SJCRH30 (cell line): ENCODE results near the gene CUX1. TPM values are rescaled to one million over a fixed set of nuclear protein-coding genes. Genes with fewer than 3 reads are reported as not detected.

Source experiments
- DNase-seq, 2 experiments: peaks; one replicate each; pipeline ENCODE4 v3.0.0-alpha.2; 2015 to 2020
- H3K27ac ChIP-seq: fragments of 250-450 bp; sonication (Bioruptor Pico); 2 replicates; pipeline ENCODE4 v1.5.1; 2020; ENCODE audit warnings: mild to moderate bottlenecking, moderate library complexity
- H3K27me3 ChIP-seq: fragments of 250-450 bp; sonication (Bioruptor Pico); 2 replicates; pipeline ENCODE4 v1.5.1; 2020; ENCODE audit warnings: mild to moderate bottlenecking, moderate library complexity
- H3K36me3 ChIP-seq: fragments of 250-450 bp; sonication (Bioruptor Pico); 2 replicates; pipeline ENCODE4 v1.5.1; 2020; ENCODE audit warnings: mild to moderate bottlenecking, moderate library complexity
- H3K4me1 ChIP-seq: fragments of 250-450 bp; sonication (Bioruptor Pico); 2 replicates; pipeline ENCODE4 v1.5.1; 2020; ENCODE audit warnings: mild to moderate bottlenecking, moderate library complexity
- H3K4me3 ChIP-seq: fragments of 250-450 bp; sonication (Bioruptor Pico); 2 replicates; pipeline ENCODE4 v1.5.1; 2020; ENCODE audit warnings: mild to moderate bottlenecking, moderate library complexity
- H3K9me3 ChIP-seq: fragments of 250-450 bp; sonication (Bioruptor Pico); replicated peaks from 2 replicates; pipeline ENCODE4 v1.5.1; 2020; ENCODE audit warnings: mild to moderate bottlenecking, moderate library complexity
- total RNA-seq: library from RNA; depleted of rRNA; stranded (reverse); fragments of >200 nt; shearing (Covaris generic); gene quantifications from 2 replicates; pipeline ENCODE4 v1.2.3, GENCODE V29; 2014

The CUX1 gene
- total RNA-seq, 1 experiment from 2014 or later: 29.1 TPM

DNA sequence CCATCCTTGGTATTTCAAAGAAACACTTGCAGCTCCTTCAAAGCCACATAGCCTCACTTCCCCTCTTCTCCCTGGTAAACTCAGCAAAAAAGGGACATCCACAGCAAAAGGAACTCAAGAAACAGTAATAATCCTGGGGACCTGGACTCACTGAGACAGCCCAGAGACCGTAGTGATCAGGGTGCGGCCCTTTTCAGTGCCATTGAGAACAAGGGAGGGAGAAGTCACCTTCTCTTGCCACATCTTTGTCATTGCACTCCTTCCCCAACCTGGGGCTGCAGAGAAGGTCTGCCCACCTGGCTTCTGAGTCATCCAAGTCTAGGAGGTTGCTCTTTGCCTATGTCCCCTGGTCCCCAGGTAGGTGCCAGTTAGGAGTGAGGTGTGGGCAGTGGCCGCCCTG, 375.4 kb downstream of the CUX1 start:
- no peak for DNase-seq
- peaks cover 10% of the 10 kb centered on the region for H3K36me3 ChIP-seq
- H3K27me3 ChIP-seq: no peaks in the 10 kb centered on the region
- H3K4me3 ChIP-seq: no peak overlapping the region
- H3K9me3 ChIP-seq: no peaks in the 10 kb centered on the region
- no peaks in the 10 kb centered on the region for H3K4me1 ChIP-seq
- H3K27ac ChIP-seq: no peak overlapping the region

DNA sequence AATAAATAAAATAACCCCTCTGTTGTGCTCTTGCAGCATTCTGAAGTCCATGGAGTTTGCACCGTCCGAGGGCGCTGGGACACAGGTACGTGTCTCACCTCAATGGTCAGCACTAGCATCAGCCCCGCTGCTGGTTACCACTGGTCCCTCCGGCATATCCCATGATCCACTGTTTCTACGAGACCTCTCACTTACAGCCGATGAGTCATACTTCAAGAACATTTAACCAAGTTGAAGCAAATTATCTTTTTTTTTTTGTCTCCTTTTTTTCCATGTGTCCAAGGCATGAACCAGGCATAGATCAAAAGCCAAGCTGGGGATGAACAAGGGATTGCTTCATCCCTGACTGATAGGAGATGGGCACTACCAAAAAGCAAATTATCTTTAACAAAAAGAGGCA, 376.4 kb downstream of the CUX1 start:
- H3K36me3 ChIP-seq: peaks cover 14% of the 10 kb centered on the region

DNA sequence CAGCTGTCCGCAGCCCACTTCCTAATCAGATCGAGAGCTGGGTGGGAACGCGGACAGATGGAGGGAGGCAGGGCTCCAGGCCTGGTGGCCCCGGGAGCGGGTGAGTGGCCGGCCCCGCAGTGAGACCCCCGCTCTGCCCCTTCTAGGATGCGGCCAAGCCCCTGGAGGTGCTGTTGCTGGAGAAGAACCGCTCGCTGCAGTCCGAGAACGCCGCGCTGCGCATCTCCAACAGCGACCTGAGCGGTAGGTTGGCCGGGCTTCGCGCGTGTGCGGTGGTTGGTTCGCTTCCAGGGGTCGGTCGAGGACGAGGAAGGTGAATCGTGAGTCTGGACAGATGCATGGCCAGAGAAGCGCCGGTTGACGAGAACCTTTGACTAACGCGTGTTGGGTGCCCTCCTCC, 377.9 kb downstream of the CUX1 start:
- no peak for DNase-seq
- H3K36me3 ChIP-seq: peaks cover 12% of the 10 kb centered on the region
- H3K4me3 ChIP-seq: no peak overlapping the region
- no peaks in the 10 kb centered on the region for H3K27me3 ChIP-seq
- no peaks in the 10 kb centered on the region for H3K4me1 ChIP-seq
- no peak overlapping the region for H3K27ac ChIP-seq
- no peaks in the 10 kb centered on the region for H3K9me3 ChIP-seq

More for the DNA sequence above, 376.4 kb downstream of the CUX1 start:
- Histone ChIP-seq H3K9me3 (no peaks in the 10 kb centered on the region), H3K4me1 (no peaks in the 10 kb centered on the region), H3K27ac (no peak overlapping the region), H3K4me3 (no peak overlapping the region), H3K27me3 (no peaks in the 10 kb centered on the region)
- DNase-seq: no peak

DNA sequence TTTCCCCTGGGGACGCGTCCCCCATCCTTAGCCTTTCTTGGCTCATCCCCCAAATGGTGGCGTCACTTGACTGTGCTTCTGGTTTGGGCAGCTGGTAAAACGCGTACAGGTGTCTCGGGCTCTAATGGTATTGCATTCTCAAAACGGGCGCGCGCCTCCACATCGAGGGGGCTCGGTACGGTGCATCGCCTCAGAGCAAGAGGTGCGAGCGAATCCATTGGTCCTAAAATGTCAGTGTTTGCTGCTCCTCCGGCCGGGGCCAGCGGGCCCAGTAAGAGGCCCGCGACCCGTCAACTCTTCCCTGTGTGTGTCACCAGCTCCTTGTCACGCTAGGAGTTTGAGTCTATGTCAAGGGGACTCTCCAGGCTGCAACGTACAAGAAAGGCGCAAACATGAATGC, 378.6 kb downstream of the CUX1 start:
- H3K27ac ChIP-seq: no peak overlapping the region
- peaks cover 10% of the 10 kb centered on the region for H3K36me3 ChIP-seq
- no peak overlapping the region for H3K4me3 ChIP-seq
- H3K9me3 ChIP-seq: no peaks in the 10 kb centered on the region
- H3K27me3 ChIP-seq: no peaks in the 10 kb centered on the region
- H3K4me1 ChIP-seq: no peaks in the 10 kb centered on the region
- no peak for DNase-seq

DNA sequence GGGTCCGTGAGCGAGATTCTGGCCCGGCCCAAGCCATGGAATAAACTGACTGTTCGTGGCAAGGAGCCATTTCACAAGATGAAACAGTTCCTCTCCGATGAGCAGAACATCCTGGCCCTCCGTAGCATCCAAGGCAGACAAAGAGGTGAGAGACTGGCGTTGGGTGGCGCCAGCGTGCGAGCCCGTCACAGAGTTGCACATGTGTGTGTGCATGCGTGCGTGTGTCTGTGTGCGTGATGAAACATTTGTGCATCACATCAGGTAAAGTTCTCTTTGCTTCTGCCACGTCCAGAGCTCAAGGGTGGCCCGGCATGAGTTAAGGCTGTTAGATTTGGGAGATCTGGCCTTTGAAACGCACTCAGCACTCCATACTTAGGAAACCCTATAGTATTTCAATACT, 379.7 kb downstream of the CUX1 start:
- Histone ChIP-seq H3K4me3 (no peak overlapping the region), H3K27me3 (no peaks in the 10 kb centered on the region), H3K4me1 (no peaks in the 10 kb centered on the region), H3K36me3 (peaks cover 12% of the 10 kb centered on the region), H3K27ac (no peak overlapping the region), H3K9me3 (no peaks in the 10 kb centered on the region)
- DNase-seq: no peak

DNA sequence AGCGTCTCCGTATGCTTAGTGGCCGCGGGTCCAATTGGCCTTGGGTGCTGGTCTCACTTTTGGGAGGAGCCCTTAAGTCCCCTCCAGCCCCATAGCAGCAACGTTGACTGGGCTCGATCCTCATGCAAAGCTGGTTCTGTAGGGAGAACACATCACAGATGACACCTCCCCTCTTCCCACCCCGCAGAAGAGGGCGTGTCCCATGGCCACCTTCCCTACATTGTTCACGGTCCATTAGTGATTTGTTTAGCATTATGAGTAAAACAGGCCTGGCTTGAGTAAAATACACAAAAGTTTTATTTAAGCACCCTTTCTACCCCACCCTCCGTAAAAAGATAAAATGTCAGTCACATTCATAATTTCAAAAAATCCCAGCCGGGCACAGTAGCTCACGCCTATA, 380.2 kb downstream of the CUX1 start:
- Histone ChIP-seq H3K27me3 (no peaks in the 10 kb centered on the region), H3K4me3 (no peak overlapping the region), H3K27ac (no peak overlapping the region), H3K36me3 (peaks cover 12% of the 10 kb centered on the region), H3K4me1 (no peaks in the 10 kb centered on the region), H3K9me3 (no peaks in the 10 kb centered on the region)
- no peak for DNase-seq

DNA sequence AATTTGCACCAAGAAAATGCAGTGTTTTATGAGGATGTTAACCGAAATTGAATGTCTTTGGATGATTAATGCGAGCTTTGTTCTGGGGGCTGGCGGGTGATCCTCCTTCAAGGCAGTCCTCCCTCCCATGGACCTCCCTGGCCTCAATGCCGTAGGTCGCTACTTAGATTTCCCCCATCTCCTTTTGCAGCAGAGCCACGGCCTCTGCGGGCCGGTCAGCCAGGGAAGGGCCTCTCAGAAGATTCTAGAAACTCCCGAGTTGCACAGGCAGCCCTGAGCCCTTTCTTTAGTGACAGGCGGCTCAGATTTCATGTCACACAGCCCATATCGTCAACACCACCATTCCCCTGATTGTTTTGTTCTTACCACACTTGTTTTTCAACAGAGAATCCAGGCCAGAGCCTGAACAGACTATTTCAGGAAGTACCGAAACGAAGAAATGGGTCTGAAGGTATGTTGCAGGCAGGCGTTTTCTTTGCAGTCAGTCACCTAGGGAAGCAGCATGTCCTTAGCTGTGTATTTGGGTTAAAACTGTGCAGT, 381.1 kb downstream of the CUX1 start:
- Histone ChIP-seq H3K4me3 (no peak overlapping the region), H3K36me3 (peaks cover 12% of the 10 kb centered on the region), H3K9me3 (no peaks in the 10 kb centered on the region), H3K4me1 (no peaks in the 10 kb centered on the region), H3K27me3 (no peaks in the 10 kb centered on the region), H3K27ac (no peak overlapping the region)
- DNase-seq: no peak

DNA sequence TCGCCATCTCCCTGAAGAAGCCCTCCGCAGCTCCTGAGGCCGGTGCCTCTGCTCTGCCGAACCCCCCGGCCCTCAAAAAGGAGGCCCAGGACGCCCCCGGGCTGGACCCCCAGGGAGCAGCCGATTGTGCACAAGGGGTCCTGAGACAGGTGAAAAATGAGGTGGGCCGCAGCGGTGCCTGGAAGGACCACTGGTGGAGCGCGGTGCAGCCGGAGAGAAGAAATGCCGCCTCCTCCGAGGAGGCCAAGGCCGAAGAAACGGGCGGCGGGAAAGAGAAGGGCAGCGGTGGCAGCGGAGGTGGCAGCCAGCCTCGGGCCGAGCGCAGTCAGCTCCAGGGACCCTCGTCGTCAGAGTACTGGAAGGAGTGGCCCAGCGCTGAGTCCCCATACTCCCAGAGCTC, 384.1 kb downstream of the CUX1 start:
- Histone ChIP-seq H3K4me3 (no peak overlapping the region), H3K36me3 (peaks cover 12% of the 10 kb centered on the region), H3K27me3 (no peaks in the 10 kb centered on the region), H3K9me3 (no peaks in the 10 kb centered on the region), H3K27ac (no peak overlapping the region), H3K4me1 (no peaks in the 10 kb centered on the region)
- DNase-seq: no peak

DNA sequence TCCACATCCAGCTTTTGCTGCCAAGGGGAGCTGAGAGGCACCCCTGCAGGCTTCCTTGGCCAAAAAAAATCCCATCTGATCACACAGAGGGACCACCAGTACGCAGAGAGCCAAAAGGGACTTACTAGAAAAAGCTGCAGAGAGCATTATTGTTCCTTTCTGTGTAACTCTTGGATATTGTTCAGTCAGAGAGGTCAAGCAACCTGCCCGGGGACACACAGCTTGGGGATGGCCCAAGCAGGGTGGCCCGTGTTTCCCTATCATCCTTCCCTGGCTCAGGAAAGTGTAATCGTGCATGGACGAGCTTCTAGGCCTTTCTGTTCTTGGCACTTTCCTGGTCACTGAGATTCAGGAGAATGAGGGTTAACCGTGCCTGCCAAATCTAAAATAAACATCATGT, 385.1 kb downstream of the CUX1 start:
- H3K27me3 ChIP-seq: no peaks in the 10 kb centered on the region
- H3K9me3 ChIP-seq: no peaks in the 10 kb centered on the region
- H3K4me3 ChIP-seq: no peak overlapping the region
- peaks cover 6% of the 10 kb centered on the region; the same call in 1 of the 2 replicates for H3K36me3 ChIP-seq
- no peak for DNase-seq
- no peaks in the 10 kb centered on the region for H3K4me1 ChIP-seq
- no peak overlapping the region for H3K27ac ChIP-seq

DNA sequence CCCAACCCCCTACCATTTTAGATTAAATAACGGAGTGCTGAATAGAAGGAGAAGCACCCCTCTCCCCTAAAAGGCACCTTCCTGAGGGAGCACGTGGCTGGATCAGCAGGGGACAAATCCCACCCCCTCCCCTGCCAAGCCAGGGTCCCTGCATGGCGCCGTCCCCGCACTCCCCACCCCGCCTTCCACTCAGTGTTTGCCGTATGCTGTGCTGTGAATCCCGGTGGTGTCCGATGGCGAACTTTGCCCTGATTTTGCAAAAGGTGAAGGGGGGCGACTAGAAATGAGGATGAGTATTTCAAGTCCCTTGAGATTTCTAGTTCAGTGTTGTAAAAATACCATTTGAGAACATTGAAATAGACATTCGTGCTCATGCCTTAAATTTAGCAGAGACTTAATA, 385.8 kb downstream of the CUX1 start:
- H3K36me3 ChIP-seq: peaks cover 6% of the 10 kb centered on the region; the same call in 1 of the 2 replicates
- no peak for DNase-seq
- no peaks in the 10 kb centered on the region for H3K4me1 ChIP-seq
- H3K27me3 ChIP-seq: no peaks in the 10 kb centered on the region
- H3K4me3 ChIP-seq: no peak overlapping the region
- no peaks in the 10 kb centered on the region for H3K9me3 ChIP-seq
- H3K27ac ChIP-seq: no peak overlapping the region

DNA sequence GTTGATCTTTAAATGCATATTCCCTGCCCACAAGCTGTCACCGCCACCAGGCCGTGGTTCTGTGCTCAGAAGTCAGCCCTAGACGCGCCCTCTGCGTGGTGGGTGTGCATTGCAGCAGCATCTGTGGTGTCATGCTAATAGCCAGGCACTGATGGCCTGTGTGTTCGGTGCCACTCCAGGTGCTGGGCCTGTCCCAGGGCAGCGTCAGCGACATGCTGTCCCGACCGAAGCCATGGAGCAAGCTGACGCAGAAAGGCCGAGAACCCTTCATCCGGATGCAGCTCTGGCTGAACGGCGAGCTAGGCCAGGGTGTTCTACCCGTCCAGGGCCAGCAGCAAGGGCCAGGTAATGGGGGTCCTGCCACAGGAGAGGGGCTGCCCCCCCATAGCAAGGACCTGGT, 386.8 kb downstream of the CUX1 start:
- H3K9me3 ChIP-seq: no peaks in the 10 kb centered on the region
- no peak overlapping the region for H3K4me3 ChIP-seq
- DNase-seq: no peak
- H3K4me1 ChIP-seq: no peaks in the 10 kb centered on the region
- no peaks in the 10 kb centered on the region for H3K27me3 ChIP-seq
- no peak overlapping the region for H3K27ac ChIP-seq
- peaks cover 2% of the 10 kb centered on the region; the same call in 1 of the 2 replicates for H3K36me3 ChIP-seq

DNA sequence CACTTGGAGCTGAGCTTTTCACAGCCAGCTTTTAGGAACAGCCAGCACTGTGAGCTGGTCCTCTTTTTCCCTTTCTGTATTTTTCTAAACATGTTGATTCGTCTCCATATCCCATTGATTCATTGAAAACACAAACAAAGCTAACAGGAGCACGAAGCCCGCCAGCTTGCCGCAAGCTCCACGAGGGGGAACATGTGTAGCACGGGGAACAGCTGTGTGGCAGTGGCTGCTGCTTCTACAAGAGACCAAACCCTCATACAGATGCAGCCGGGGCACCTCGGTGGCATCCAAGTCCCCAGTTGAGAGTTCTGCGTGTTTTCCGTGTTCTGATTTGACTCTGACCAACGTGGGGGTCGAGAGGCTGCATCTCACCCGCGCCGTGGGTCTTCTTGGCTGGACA, 388.5 kb downstream of the CUX1 start:
- Histone ChIP-seq H3K36me3 (peaks cover 9% of the 10 kb centered on the region), H3K27ac (no peak overlapping the region), H3K27me3 (no peaks in the 10 kb centered on the region), H3K4me1 (peaks cover 2% of the 10 kb centered on the region; the same call in 1 of the 2 replicates), H3K4me3 (no peak overlapping the region), H3K9me3 (no peaks in the 10 kb centered on the region)
- no peak for DNase-seq

DNA sequence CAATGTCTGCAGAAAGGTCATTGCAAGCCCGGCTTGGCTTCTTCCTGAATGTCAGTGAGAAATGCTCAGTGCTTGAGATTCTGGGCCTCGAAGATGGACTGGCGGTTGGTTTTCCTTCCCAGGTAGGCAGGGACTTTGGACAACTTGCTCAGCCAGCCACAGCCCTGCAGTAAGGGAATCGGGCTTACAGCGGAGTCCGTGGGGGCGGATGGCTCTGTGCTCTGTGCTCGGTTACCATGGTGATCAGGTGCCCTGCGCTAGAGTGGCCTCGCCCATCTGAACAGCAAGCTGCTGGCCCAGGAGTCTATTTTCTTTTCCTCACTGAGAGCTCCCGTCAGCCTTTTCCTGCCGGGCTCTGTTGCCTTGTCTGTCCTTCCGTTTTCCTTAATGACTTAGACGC, 391.4 kb downstream of the CUX1 start:
- Histone ChIP-seq H3K4me1 (peaks cover 2% of the 10 kb centered on the region; the same call in 1 of the 2 replicates), H3K27me3 (no peaks in the 10 kb centered on the region), H3K9me3 (no peaks in the 10 kb centered on the region), H3K27ac (no peak overlapping the region), H3K36me3 (peaks cover 7% of the 10 kb centered on the region), H3K4me3 (no peak overlapping the region)
- no peak for DNase-seq

DNA sequence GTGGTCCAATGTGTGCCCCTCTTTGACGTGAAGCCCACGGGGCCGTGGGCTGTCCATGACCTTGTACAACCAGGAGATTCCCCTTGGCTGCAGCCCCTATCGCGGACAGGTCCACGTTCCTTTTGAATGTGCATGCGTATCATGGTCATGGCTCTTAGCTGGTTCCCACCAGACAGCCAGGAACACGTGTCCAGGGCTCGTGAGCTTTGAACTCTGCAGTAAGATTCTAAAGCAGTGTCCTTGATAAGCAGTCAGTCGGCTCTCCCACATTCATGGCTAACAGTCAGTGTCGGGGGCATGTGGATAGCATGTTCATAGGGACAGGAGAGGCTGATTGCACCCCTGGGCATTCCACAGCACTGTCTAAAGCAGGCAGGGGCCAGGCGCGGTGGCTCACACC, 393.4 kb downstream of the CUX1 start:
- Histone ChIP-seq H3K4me1 (peaks cover 2% of the 10 kb centered on the region; the same call in 1 of the 2 replicates), H3K27ac (no peak overlapping the region), H3K4me3 (no peak overlapping the region), H3K36me3 (peaks cover 16% of the 10 kb centered on the region), H3K9me3 (no peaks in the 10 kb centered on the region), H3K27me3 (no peaks in the 10 kb centered on the region)
- DNase-seq: peak in 1 of 2 experiments; percentile 28

DNA sequence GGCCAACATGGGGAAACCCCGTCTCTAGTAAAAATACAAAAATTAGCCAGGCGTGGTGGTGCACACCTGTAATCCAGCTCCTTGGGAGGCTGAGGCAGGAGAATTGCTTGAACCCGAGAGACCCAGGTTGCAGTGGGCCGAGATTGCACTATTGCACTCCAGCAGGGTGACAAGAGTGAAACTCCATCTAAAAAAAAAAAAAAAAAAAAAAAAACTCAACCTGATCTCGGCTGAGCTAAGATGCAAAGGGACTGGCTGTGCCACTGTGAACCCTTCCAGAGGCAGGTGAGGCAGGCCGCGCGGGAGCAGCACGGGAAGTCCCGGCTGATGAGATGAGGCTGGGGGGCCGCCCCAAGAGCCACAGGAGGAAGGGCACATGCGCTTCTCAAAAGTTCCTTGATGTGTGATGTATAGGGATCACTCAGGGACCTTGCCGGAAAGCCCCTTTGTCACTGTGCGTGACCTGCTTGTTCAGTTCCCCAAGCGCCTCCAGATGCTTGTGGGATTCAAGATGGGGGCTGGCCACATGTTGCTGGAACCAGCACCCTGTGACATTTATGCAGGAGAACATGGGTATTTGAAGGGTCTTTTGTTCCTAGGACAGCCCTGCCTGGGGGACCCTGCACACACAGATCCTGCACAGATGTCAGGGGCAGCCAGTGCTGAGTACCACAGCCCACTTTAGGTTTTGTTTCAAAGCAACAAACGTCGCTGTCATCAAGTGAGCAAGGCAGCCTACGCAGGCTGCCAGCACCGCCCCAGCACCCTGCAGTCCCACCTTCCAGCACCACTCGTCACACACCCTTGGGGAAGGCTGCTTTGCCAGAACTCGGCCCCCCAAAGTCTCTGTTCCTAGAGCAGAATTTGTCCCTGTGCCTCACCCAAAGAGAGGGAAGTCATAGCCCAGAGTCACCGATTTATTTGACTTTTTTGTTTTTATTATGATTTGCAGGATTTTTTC, 394.4 kb downstream of the CUX1 start:
- no peaks in the 10 kb centered on the region for H3K27me3 ChIP-seq
- peaks cover 2% of the 10 kb centered on the region; the same call in 1 of the 2 replicates for H3K4me1 ChIP-seq
- no peaks in the 10 kb centered on the region for H3K9me3 ChIP-seq
- no peak for DNase-seq
- H3K4me3 ChIP-seq: no peak overlapping the region
- H3K27ac ChIP-seq: no peak overlapping the region
- H3K36me3 ChIP-seq: peaks cover 18% of the 10 kb centered on the region
